Left lung (tissue), 10 donors: Measurements from ENCODE around the gene SLC25A21. TPM values are rescaled to one million over a fixed set of nuclear protein-coding genes. Genes with fewer than 3 reads are reported as not detected.

Source experiments
- ATAC-seq: fragments of 200-7000 bp; cut with Tn5 transposase; one replicate; pipeline ENCODE4 v1.9.1; 2020; ENCODE audit warnings: moderate library complexity
- DNase-seq, 4 donors: peaks; one replicate each; pipeline ENCODE4 v3.0.0-alpha.2; 2013 to 2020
- H3K27ac ChIP-seq, 2 donors: fragments of 200-600 bp; sonication (generic) in 1 of 2; one replicate each; pipeline versions ENCODE4 v1.5.0 to v1.8.0; 2020 to 2021
- H3K27me3 ChIP-seq, 2 donors: fragments of 200-600 bp; sonication (generic) in 1 of 2; one replicate each; pipeline versions ENCODE4 v1.5.0 to v1.8.0; 2020 to 2021
- H3K36me3 ChIP-seq, 2 donors: fragments of 200-600 bp; sonication (generic) in 1 of 2; one replicate each; pipeline versions ENCODE4 v1.5.0 to v1.8.0; 2020 to 2021
- H3K4me1 ChIP-seq, 2 donors: fragments of 200-600 bp; one replicate each; pipeline ENCODE4 v1.8.0; 2021
- H3K4me3 ChIP-seq, 2 donors: fragments of 200-600 bp; sonication (generic) in 1 of 2; one replicate each; pipeline versions ENCODE4 v1.5.0 to v1.8.0; 2020 to 2021; ENCODE audit warnings: mild to moderate bottlenecking in 1 of 2
- H3K9me3 ChIP-seq, 2 donors: fragments of 200-600 bp; sonication (generic) in 1 of 2; one replicate each; pipeline versions ENCODE4 v1.5.0 to v1.8.0; 2020 to 2021
- CTCF ChIP-seq, 2 donors: fragments of 200-600 bp; sonication (generic) in 1 of 2; IDR thresholded peaks; one replicate each; pipeline versions ENCODE4 v1.5.0 to v1.8.0; 2021; ENCODE audit warnings: antibody characterized with exemption in 2 of 2
- intact Hi-C, 2 donors: fragments of 100-400 bp; cut with DNase I; formaldehyde crosslinking; loops; one replicate each; pipeline versions ENCODE4 v1.11.2 to v1.14.2; 2022
- polyA plus RNA-seq, 6 donors: library from polyadenylated mRNA; unstranded; fragments of 120-200 nt; gene quantifications; one replicate each; pipeline ENCODE4 v1.2.1, GENCODE V29; 2013; ENCODE audit not compliant: insufficient read length in 6 of 6
- total RNA-seq, 2 donors: library from RNA; stranded (reverse); fragmentation: NEBNext Ultra II Directional; extraction: Animal tissue kit (Norgen Biotek cat#: 25700); gene quantifications; one replicate each; pipeline ENCODE4 v1.2.1, GENCODE V29; 2021
- donor health status: DM: no; HTN: yes; CAD: no.
- donor health status: DM: no; HTN: no; CAD: no.

The SLC25A21 gene
- total and polyA plus RNA-seq, 8 donors = 0.47 to 3.7 (median 2.7) TPM

GRCh38 chr14:36683083-36683724 lies 489.2 kb downstream of the SLC25A21 start:
- Histone ChIP-seq H3K36me3 (no peaks in the 10 kb centered on the region), H3K4me1 (no peaks in the 10 kb centered on the region), H3K4me3 (no peak overlapping the region), H3K9me3 (no peaks in the 10 kb centered on the region), H3K27me3 (no peaks in the 10 kb centered on the region), H3K27ac (no peak overlapping the region)
- intact Hi-C loops = no loop called here
- TF ChIP-seq CTCF (IDR thresholded peaks at IDR 0.05) = no peak
- no peak for DNase-seq
- ATAC-seq = no peak

- intact Hi-C loops = no loop called here
- no peak overlapping the region for H3K4me3 ChIP-seq
- DNase-seq (no peak), ATAC-seq (no peak)
- H3K27ac ChIP-seq = no peak overlapping the region
- H3K9me3 ChIP-seq = no peaks in the 10 kb centered on the region
- H3K4me1 ChIP-seq = no peaks in the 10 kb centered on the region
- no peaks in the 10 kb centered on the region for H3K36me3 ChIP-seq
- no peak for TF ChIP-seq CTCF (IDR thresholded peaks at IDR 0.05)
- H3K27me3 ChIP-seq = peaks cover 1 to 5% of the 10 kb centered on the region in 2 donors
These were observed 490.1 kb downstream of the SLC25A21 start for GRCh38 chr14:36682338-36682737.

GRCh38 chr14:36676236-36676635 lies 496.2 kb downstream of the SLC25A21 start:
- DNase-seq (no peak), ATAC-seq (no peak)
- TF ChIP-seq CTCF (IDR thresholded peaks at IDR 0.05) = no peak
- H3K27ac ChIP-seq = no peak overlapping the region
- intact Hi-C loops = no loop called here
- H3K27me3 ChIP-seq = peaks cover 9 to 57% of the 10 kb centered on the region in 2 donors
- H3K4me1 ChIP-seq = no peaks in the 10 kb centered on the region
- H3K4me3 ChIP-seq = no peak overlapping the region
- no peaks in the 10 kb centered on the region for H3K9me3 ChIP-seq
- H3K36me3 ChIP-seq = no peaks in the 10 kb centered on the region

GRCh38 chr14:36675581-36675980 lies 496.8 kb downstream of the SLC25A21 start:
- no peaks in the 10 kb centered on the region for H3K4me1 ChIP-seq
- no peaks in the 10 kb centered on the region for H3K36me3 ChIP-seq
- H3K27me3 ChIP-seq = peaks cover 15 to 63% of the 10 kb centered on the region in 2 donors
- intact Hi-C loops = no loop called here
- H3K4me3 ChIP-seq = no peak overlapping the region
- TF ChIP-seq CTCF (IDR thresholded peaks at IDR 0.05) = no peak
- no peak for ATAC-seq
- H3K9me3 ChIP-seq = no peaks in the 10 kb centered on the region
- DNase-seq = no peak
- no peak overlapping the region for H3K27ac ChIP-seq

GRCh38 chr14:36674659-36675058 lies 497.7 kb downstream of the SLC25A21 start:
- Histone ChIP-seq H3K9me3 (no peaks in the 10 kb centered on the region), H3K4me1 (no peaks in the 10 kb centered on the region), H3K27ac (no peak overlapping the region), H3K4me3 (no peak overlapping the region), H3K27me3 (peaks cover 19 to 73% of the 10 kb centered on the region in 2 donors), H3K36me3 (no peaks in the 10 kb centered on the region)
- no peak for ATAC-seq
- intact Hi-C loops = no loop called here
- no peak for DNase-seq
- TF ChIP-seq CTCF (IDR thresholded peaks at IDR 0.05) = no peak
